ENCODE results near the gene KDM1A. TPM values are rescaled to one million over a fixed set of nuclear protein-coding genes. Genes with fewer than 3 reads are reported as not detected.

Gene KDM1A
- total and polyA plus RNA-seq, 9 of the 15 experiments (the other 6 are each of a cell fraction or from before 2014, with no cell fraction given), result 59.2 to 181 (median 168) TPM

DNA sequence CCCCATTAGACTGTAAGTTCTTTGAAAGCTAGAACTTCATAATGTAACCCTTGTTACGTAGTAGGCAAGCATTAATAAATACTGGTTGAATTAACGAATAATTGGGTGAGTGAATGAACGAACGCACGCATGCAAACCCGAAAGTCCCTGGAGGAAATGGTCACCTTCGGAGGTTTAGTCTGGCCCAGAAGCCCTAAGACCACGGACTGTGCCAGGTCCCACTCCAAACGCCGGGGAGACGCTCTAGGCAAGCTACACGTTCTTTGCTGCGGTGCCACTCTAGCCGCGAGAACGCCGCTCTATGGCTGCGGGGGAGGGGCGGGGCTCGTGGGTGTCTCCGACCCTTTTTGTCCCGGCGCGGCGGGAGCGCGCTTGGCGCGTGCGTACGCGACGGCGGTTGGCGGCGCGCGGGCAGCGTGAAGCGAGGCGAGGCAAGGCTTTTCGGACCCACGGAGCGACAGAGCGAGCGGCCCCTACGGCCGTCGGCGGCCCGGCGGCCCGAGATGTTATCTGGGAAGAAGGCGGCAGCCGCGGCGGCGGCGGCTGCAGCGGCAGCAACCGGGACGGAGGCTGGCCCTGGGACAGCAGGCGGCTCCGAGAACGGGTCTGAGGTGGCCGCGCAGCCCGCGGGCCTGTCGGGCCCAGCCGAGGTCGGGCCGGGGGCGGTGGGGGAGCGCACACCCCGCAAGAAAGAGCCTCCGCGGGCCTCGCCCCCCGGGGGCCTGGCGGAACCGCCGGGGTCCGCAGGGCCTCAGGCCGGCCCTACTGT lies at the start of gene KDM1A (continued):
- peak; percentile 67; the same call in 1 of the 2 replicates for TF ChIP-seq PHF21A (IDR thresholded peaks at IDR 0.05; ENCODE audit: borderline replicate concordance, low read depth)
- no peak; the same call in 1 of the 2 replicates for TF ChIP-seq NFE2 (IDR thresholded peaks at IDR 0.05; ENCODE audit: low read depth)
- TF ChIP-seq ZNF316 (IDR thresholded peaks at IDR 0.05), result no peak
- TF ChIP-seq, protein P1, sequence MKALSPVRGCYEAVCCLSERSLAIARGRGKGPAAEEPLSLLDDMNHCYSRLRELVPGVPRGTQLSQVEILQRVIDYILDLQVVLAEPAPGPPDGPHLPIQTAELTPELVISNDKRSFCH (CRISPR knock-in tag; IDR thresholded peaks at IDR 0.05), result no peak
- TF ChIP-seq, protein P1 (tag; IDR thresholded peaks at IDR 0.05), result peak; percentile 79
- TF ChIP-seq ZC3H11A (IDR thresholded peaks at IDR 0.05; ENCODE audit: low read depth, low read length), result peak; percentile 64; the same call in 1 of the 2 replicates
- TF ChIP-seq, protein P2, sequence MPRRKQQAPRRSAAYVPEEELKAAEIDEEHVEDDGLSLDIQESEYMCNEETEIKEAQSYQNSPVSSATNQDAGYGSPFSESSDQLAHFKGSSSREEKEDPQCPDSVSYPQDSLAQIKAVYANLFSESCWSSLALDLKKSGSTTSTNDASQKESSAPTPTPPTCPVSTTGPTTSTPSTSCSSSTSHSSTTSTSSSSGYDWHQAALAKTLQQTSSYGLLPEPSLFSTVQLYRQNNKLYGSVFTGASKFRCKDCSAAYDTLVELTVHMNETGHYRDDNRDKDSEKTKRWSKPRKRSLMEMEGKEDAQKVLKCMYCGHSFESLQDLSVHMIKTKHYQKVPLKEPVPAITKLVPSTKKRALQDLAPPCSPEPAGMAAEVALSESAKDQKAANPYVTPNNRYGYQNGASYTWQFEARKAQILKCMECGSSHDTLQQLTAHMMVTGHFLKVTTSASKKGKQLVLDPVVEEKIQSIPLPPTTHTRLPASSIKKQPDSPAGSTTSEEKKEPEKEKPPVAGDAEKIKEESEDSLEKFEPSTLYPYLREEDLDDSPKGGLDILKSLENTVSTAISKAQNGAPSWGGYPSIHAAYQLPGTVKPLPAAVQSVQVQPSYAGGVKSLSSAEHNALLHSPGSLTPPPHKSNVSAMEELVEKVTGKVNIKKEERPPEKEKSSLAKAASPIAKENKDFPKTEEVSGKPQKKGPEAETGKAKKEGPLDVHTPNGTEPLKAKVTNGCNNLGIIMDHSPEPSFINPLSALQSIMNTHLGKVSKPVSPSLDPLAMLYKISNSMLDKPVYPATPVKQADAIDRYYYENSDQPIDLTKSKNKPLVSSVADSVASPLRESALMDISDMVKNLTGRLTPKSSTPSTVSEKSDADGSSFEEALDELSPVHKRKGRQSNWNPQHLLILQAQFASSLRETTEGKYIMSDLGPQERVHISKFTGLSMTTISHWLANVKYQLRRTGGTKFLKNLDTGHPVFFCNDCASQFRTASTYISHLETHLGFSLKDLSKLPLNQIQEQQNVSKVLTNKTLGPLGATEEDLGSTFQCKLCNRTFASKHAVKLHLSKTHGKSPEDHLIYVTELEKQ (CRISPR knock-in tag; IDR thresholded peaks at IDR 0.05), result no peak
- no peak for TF ChIP-seq RFX7 (CRISPR knock-in tag; IDR thresholded peaks at IDR 0.05)
- peak; percentile 100 for TF ChIP-seq SP2 (IDR thresholded peaks at IDR 0.05; ENCODE audit: extremely low read depth, low read depth, low read length, poor library complexity, severe bottlenecking)
- TF ChIP-seq TEAD4 (IDR thresholded peaks at IDR 0.05; ENCODE audit: low read length), result peak; percentile 81
- 0 out of 2 replicates have a peak, but pooled peaks have one; percentile 15 for TF ChIP-seq TEAD4 (CRISPR knock-in tag; IDR thresholded peaks at IDR 0.05; ENCODE audit: borderline replicate concordance)
- peak; percentile 54 for TF ChIP-seq SMAD1 (IDR thresholded peaks at IDR 0.05; ENCODE audit: low read depth, low read length, partially characterized antibody)
- no peak for TF ChIP-seq ZNF224 (CRISPR knock-in tag; IDR thresholded peaks at IDR 0.05)
- TF ChIP-seq HNRNPL (IDR thresholded peaks at IDR 0.05; ENCODE audit: low read depth, low read length), result peak; percentile 82; the same call in 1 of the 2 replicates
- TF ChIP-seq ZNF583 (CRISPR knock-in tag; IDR thresholded peaks at IDR 0.05), result 0 out of 2 replicates have a peak, but pooled peaks have one; percentile 35
- TF ChIP-seq XRCC4 (IDR thresholded peaks at IDR 0.05; ENCODE audit: extremely low read depth, insufficient read depth, insufficient read length), result no peak
- no peak for TF ChIP-seq RBM22 (IDR thresholded peaks at IDR 0.05; ENCODE audit: low read depth, low read length, poor library complexity, severe bottlenecking)
- no peak for TF ChIP-seq ZNF212 (CRISPR knock-in tag; IDR thresholded peaks at IDR 0.05)
- no peak for TF ChIP-seq MCM5 (IDR thresholded peaks at IDR 0.05; ENCODE audit: low read depth)
- peak in 1 of 2 experiments; percentile 73; a peak in 2 of 4 replicates for TF ChIP-seq HDAC1 (IDR thresholded peaks at IDR 0.05)
- TF ChIP-seq ZBTB7A (IDR thresholded peaks at IDR 0.05; ENCODE audit: borderline replicate concordance, control insufficient read depth, low read depth, low read length), result no peak
- 0 out of 2 replicates have a peak, but pooled peaks have one; percentile 68 for TF ChIP-seq ZBED1 (IDR thresholded peaks at IDR 0.05)
- TF ChIP-seq ILF3 (IDR thresholded peaks at IDR 0.05; ENCODE audit: borderline replicate concordance), result no peak
- TF ChIP-seq, protein P3, sequence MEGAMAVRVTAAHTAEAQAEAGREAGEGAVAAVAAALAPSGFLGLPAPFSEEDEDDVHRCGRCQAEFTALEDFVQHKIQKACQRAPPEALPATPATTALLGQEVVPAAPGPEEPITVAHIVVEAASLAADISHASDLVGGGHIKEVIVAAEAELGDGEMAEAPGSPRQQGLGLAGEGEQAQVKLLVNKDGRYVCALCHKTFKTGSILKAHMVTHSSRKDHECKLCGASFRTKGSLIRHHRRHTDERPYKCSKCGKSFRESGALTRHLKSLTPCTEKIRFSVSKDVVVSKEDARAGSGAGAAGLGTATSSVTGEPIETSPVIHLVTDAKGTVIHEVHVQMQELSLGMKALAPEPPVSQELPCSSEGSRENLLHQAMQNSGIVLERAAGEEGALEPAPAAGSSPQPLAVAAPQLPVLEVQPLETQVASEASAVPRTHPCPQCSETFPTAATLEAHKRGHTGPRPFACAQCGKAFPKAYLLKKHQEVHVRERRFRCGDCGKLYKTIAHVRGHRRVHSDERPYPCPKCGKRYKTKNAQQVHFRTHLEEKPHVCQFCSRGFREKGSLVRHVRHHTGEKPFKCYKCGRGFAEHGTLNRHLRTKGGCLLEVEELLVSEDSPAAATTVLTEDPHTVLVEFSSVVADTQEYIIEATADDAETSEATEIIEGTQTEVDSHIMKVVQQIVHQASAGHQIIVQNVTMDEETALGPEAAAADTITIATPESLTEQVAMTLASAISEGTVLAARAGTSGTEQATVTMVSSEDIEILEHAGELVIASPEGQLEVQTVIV (CRISPR knock-in tag; IDR thresholded peaks at IDR 0.05; ENCODE audit: borderline replicate concordance), result 0 out of 2 replicates have a peak, but pooled peaks have one; percentile 14

Data from K562 (cell line).